Kidney (tissue), 14 donors: ENCODE measurements around the gene UBIAD1. TPM values are rescaled to one million over a fixed set of nuclear protein-coding genes. Genes with fewer than 3 reads are reported as not detected.
"Not testable (repeated sequence)": the region's sequence is repeated elsewhere in the genome, so short reads cannot be mapped to it uniquely, and the experiment has no call there.

ENCODE experiments used
- DNase-seq, 5 donors: peaks; one replicate each; pipeline ENCODE4 v3.0.0-alpha.2; 2013 to 2020
- FAIRE-seq: peaks from 2 replicates; lab custom pipeline; 2012; peaks lifted over from hg19 to GRCh38; lab: Jason Lieb, UNC
- H3K27ac ChIP-seq, 2 donors: one replicate each; pipeline ENCODE4 v1.7.0; 2013; ENCODE audit warnings: low read depth in 2 of 2, low read length in 2 of 2, inconsistent platforms in 1 of 2
- H3K27me3 ChIP-seq: one replicate; pipeline ENCODE4 v1.7.1; 2013; ENCODE audit warnings: low read length, inconsistent platforms; ENCODE audit not compliant: control insufficient read depth, insufficient read depth
- H3K36me3 ChIP-seq, 3 donors: one replicate each; pipeline versions ENCODE4 v1.7.0 to v1.7.1; 2013; ENCODE audit warnings: low read length in 3 of 3, control low read depth in 1 of 3, inconsistent platforms in 1 of 3; ENCODE audit not compliant: insufficient read depth in 3 of 3, control insufficient read depth in 2 of 3
- H3K4me1 ChIP-seq, 3 donors: one replicate each; pipeline versions ENCODE4 v1.7.0 to v1.7.1; 2013; ENCODE audit warnings: low read length in 3 of 3, inconsistent platforms in 1 of 3, low read depth in 1 of 3; ENCODE audit not compliant: control insufficient read depth in 2 of 3, insufficient read depth in 2 of 3
- H3K4me3 ChIP-seq, 3 donors: one replicate each; pipeline versions ENCODE4 v1.7.0 to v1.8.1; 2013; ENCODE audit warnings: low read length in 3 of 3, control low read depth in 1 of 3, inconsistent platforms in 1 of 3
- H3K9ac ChIP-seq, 3 donors: one replicate each; pipeline versions ENCODE4 v1.7.0 to v1.7.1; 2013; ENCODE audit warnings: low read length in 3 of 3, control low read depth in 1 of 3, inconsistent platforms in 1 of 3
- H3K9me3 ChIP-seq, 3 donors: one replicate each; pipeline versions ENCODE4 v1.7.0 to v1.7.1; 2013; ENCODE audit warnings: low read length in 3 of 3, control low read depth in 1 of 3, inconsistent platforms in 1 of 3; ENCODE audit not compliant: control insufficient read depth in 2 of 3, insufficient read depth in 1 of 3
- intact Hi-C: fragments of 100-400 bp; cut with DNase I; formaldehyde crosslinking; loops from one replicate; pipeline ENCODE4 v1.11.1; 2022
- polyA plus RNA-seq: library from polyadenylated mRNA; stranded (reverse); fragments of 350-450 nt; fragmentation: Illumina TruSeq; extraction: RNeasy Lipid Tissue Mini Kit (QIAGEN cat#74804); gene quantifications from one replicate; pipeline ENCODE4 v1.2.3, GENCODE V29; 2014; ENCODE audit warnings: low read depth, low replicate concordance; ENCODE audit not compliant: insufficient read depth
- total RNA-seq: library from RNA; stranded (reverse); fragmentation: NEBNext Ultra II Directional; extraction: Animal tissue kit (Norgen Biotek cat#: 25700); gene quantifications from one replicate; pipeline ENCODE4 v1.2.1, GENCODE V29; 2021
- TF ChIP-seq, protein P1 (sequence below): IDR thresholded peaks from 3 replicates; pipeline ENCODE4 v1.5.1; 2012; ENCODE audit warnings: mild to moderate bottlenecking, moderate library complexity, borderline replicate concordance; ENCODE audit not compliant: insufficient read depth; ENCODE audit errors: extremely low read depth
- donor health status: control.
- donor health status: control.
- donor health status: control.
- donor health status: control.
- donor health status: control.
- donor health status: DM: yes; HTN: yes; CAD: no.
- donor health status: Normal renal cell carcinoma (clear cell type).

The UBIAD1 gene
- total and polyA plus RNA-seq, 2 donors from 2014 or later = 5.6 to 14.0 TPM

DNA sequence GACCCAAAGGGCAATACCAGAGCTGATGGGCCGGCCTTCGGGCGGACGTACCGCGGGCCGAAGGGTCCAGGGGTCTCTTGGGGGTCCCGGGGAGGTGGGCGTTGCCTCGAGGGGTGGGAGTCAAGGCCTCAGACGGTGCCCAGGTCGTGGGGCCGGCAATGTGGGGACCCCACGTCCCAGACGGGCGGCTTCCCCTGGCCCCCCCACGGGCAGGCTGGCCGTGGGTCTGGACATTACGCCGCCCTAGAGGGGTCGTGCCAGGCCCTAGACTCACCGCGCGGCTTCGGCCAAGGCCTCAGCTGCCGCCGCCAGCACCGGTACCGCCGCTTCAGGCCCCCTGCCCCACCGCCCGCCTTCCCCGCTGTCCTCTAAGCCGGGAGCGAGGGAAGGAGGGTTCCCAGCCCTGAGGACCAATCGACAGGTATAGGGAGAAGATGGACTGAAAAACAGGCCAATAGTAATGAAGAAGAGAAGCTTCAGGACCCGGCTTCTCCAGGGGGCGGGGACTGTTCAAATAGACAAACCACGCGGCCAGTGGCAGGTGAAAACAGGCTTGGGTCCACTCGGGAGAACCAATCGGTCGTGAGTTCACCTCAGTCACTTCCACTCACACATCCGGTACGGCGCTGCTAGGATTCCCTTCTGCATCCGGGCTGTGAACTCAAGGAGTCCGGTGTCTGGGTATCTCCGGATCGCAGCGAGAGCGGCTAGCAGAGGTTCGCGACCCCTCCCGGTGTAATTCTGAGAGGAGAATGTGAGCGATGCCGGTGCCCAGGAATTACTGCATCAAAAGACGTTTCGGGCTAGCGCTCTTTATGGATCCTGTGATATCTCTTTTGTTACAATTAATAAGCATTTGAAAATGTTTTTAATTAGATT, 10.6 kb upstream of the UBIAD1 start, which contains the start of gene MTOR:
Gene MTOR (minus strand): TSS at position 381 of the 879 bp plus-strand sequence. CDS start 3,142 bp downstream, outside the sequence.
- peaks cover 0 to 3% (median 0%) of the 10 kb centered on the region in 3 donors for H3K4me1 ChIP-seq
- H3K4me3 ChIP-seq = peak within 1 kb of the TSS; percentile 90 to 97 (median 90)
- FAIRE-seq (peak; percentile 99), DNase-seq (peak; percentile 99 to 100 (median 100))
- intact Hi-C loops = no loop called here
- no peaks in the 10 kb centered on the region for H3K27me3 ChIP-seq
- H3K9me3 ChIP-seq = no peaks in the 10 kb centered on the region
- peak within 1 kb of the TSS; percentile 85 to 95 (median 94) for H3K9ac ChIP-seq
- H3K27ac ChIP-seq = peak within 1 kb of the TSS; percentile 23 to 32
- peaks cover 0 to 18% (median 6%) of the 10 kb centered on the region in 3 donors for H3K36me3 ChIP-seq
- TF ChIP-seq, protein P1, sequence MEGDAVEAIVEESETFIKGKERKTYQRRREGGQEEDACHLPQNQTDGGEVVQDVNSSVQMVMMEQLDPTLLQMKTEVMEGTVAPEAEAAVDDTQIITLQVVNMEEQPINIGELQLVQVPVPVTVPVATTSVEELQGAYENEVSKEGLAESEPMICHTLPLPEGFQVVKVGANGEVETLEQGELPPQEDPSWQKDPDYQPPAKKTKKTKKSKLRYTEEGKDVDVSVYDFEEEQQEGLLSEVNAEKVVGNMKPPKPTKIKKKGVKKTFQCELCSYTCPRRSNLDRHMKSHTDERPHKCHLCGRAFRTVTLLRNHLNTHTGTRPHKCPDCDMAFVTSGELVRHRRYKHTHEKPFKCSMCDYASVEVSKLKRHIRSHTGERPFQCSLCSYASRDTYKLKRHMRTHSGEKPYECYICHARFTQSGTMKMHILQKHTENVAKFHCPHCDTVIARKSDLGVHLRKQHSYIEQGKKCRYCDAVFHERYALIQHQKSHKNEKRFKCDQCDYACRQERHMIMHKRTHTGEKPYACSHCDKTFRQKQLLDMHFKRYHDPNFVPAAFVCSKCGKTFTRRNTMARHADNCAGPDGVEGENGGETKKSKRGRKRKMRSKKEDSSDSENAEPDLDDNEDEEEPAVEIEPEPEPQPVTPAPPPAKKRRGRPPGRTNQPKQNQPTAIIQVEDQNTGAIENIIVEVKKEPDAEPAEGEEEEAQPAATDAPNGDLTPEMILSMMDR = peak; percentile 11

DNA sequence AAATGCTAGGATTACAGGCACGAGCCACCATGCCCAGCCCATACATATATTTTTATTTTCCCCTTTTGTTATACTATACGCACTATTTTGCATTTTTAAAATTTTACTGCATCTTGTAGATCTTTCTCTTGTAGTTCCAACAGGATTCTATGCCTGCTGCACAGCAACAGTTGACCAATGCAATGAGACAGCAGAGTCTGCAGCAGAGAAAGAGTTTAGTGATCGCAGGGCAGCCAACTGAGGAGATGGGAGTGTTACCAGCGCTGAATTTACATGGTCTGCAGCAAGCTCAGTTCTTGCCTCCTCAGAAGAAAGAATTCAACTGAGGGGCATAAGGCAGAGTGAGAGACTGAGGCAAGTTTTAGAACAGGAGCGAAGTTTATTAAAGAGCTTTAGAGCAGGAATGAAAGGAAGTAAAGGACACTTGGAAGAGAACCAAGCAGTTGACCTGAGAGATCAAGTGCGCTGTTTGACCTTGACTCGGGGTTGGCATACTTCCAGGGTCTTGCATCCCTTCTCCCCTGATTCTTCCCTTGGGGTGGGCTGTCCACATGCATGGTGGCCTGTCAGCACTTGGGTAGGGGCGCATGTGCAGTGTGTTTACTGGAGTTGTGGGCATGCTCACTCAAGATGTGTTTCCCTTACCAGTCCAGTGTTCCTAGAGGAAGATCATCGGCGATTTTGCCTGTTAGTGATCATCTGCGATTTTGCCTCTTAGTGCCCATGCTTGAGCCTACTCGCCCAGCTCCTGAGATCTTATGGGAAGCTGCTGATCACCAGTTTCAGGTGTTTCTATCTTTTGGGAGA, 6.5 kb upstream of the UBIAD1 start:
- H3K9me3 ChIP-seq = no peaks in the 10 kb centered on the region
- TF ChIP-seq, protein P1 = no peak
- H3K27ac ChIP-seq = no peak overlapping the region
- DNase-seq = no peak
- peaks cover 0 to 3% (median 0%) of the 10 kb centered on the region in 3 donors for H3K4me1 ChIP-seq
- no peak overlapping the region for H3K4me3 ChIP-seq
- intact Hi-C loops = no loop called here
- no peaks in the 10 kb centered on the region for H3K27me3 ChIP-seq
- FAIRE-seq = no peak
- H3K9ac ChIP-seq = no peak overlapping the region
- H3K36me3 ChIP-seq = no peaks in the 10 kb centered on the region

DNA sequence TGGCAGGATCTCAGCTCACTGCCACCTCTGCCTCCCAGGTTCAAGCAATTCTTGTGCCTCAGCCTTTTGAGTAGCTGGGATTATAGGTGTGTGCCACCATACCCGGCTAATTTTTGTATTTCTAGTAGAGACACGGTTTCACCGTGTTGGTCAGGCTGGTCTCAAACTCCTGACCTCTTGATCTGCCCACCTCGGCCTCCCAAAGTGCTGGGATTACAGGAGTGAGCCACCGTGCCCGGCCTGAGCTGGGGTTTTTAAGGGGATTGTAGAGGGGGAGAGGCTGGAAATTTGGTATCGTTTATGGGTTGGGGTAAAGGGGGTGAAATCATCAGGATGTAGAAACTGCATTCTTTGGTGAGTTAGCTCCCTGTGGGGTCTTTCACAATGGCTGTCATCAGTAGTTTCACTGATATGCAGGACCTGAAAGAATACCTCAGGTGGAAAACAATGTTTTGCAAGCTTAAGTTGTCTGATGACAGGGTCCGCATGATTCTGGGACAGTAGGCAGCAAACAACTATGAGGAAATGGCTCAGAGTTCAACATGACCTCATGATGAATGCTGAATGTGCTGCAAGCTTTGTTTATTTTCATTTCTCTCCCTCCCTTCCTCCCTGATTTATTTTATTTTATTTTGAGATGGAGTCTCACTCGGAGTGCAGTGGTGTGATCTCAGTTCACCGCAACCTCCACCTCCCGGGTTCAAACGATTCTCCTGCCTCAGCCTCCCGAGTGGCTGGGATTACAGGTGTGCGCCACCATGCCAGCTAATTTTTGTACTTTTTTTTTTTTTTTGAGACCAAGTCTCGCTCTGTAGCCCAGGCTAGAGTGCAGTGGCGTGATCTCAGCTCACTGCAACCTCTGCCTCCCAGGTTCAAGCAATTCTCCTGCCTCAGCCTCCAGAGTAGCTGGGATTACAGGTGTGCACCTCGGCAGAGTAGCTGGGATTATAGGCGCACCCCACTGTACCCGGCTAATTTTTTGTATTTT, 5.4 kb upstream of the UBIAD1 start:
- H3K36me3 ChIP-seq, H3K4me3 ChIP-seq, FAIRE-seq, H3K9ac ChIP-seq, H3K9me3 ChIP-seq, H3K4me1 ChIP-seq, intact Hi-C loops, H3K27me3 ChIP-seq, H3K27ac ChIP-seq: not testable (repeated sequence)
- peak in 1 of 5 donors; percentile 16 for DNase-seq
